ENCODE measurements around the gene DAD1. TPM values are rescaled to one million over a fixed set of nuclear protein-coding genes. Genes with fewer than 3 reads are reported as not detected.

The DAD1 gene
- total and polyA plus RNA-seq, 2 experiments from 2014 or later = 369 to 653 TPM

- Histone ChIP-seq H3K9ac (no peak overlapping the region), H3K36me3 (ENCODE audit: low read depth) (no peaks in the 10 kb centered on the region), H2AFZ (no peak overlapping the region), H4K20me1 (ENCODE audit: insufficient read depth) (no peaks in the 10 kb centered on the region), H3K4me2 (ENCODE audit: unreplicated experiment) (no peak overlapping the region), H3K4me3 (no peak overlapping the region), H3K9me2 (ENCODE audit: insufficient read depth) (no peaks in the 10 kb centered on the region), H3K4me1 (ENCODE audit: insufficient read depth) (no peaks in the 10 kb centered on the region), H3K27ac (no peak overlapping the region; the same call in 1 of the 2 replicates), H3K79me2 (ENCODE audit: insufficient read depth) (no peaks in the 10 kb centered on the region), H3K27me3 (replicated peaks; ENCODE audit: insufficient read depth) (no peaks in the 10 kb centered on the region), H3K9me3 (ENCODE audit: low read depth) (no peaks in the 10 kb centered on the region), H3F3A (ENCODE audit: insufficient read depth) (no peaks in the 10 kb centered on the region)
- no peak for TF ChIP-seq EZH2phosphoT487 (IDR thresholded peaks at IDR 0.05; ENCODE audit: insufficient read depth, low read depth)
- no peak for TF ChIP-seq EZH2 (IDR thresholded peaks at IDR 0.05; ENCODE audit: insufficient read depth, poor library complexity, severe bottlenecking)
- 80 to 82% methylated on average over 3 of the region's 3 CpGs for WGBS, 2 experiments (ENCODE audit: low coverage in 1 of 2, low lambda C conversion rate in 2 of 2, missing lambda C conversion rate in 2 of 2)
- DNase-seq = no peak
- in situ Hi-C loops (cut with MboI) = no loop called here
Observed at GRCh38 chr14:22630066-22630465, 41.0 kb upstream of the DAD1 start.

- no peak overlapping the region for H3K27ac ChIP-seq
- no peak overlapping the region for H3K4me3 ChIP-seq
- H3F3A ChIP-seq (ENCODE audit: insufficient read depth) = no peaks in the 10 kb centered on the region
- 73 to 78% methylated on average over 5 of the region's 5 CpGs for WGBS, 2 experiments (ENCODE audit: low coverage in 1 of 2, low lambda C conversion rate in 2 of 2, missing lambda C conversion rate in 2 of 2)
- no peak overlapping the region for H2AFZ ChIP-seq
- no peak for DNase-seq
- no peaks in the 10 kb centered on the region for H3K9me3 ChIP-seq (ENCODE audit: low read depth)
- no peak overlapping the region for H3K9ac ChIP-seq
- H3K36me3 ChIP-seq (ENCODE audit: low read depth) = no peaks in the 10 kb centered on the region
- no peaks in the 10 kb centered on the region for H3K9me2 ChIP-seq (ENCODE audit: insufficient read depth)
- in situ Hi-C loops (cut with MboI) = no loop called here
- H3K27me3 ChIP-seq (replicated peaks; ENCODE audit: insufficient read depth) = no peaks in the 10 kb centered on the region
- H3K4me1 ChIP-seq (ENCODE audit: insufficient read depth) = no peaks in the 10 kb centered on the region
- TF ChIP-seq EZH2 (IDR thresholded peaks at IDR 0.05; ENCODE audit: insufficient read depth, poor library complexity, severe bottlenecking) = no peak
- TF ChIP-seq EZH2phosphoT487 (IDR thresholded peaks at IDR 0.05; ENCODE audit: insufficient read depth, low read depth) = no peak
- no peak overlapping the region for H3K4me2 ChIP-seq (ENCODE audit: unreplicated experiment)
- no peaks in the 10 kb centered on the region for H3K79me2 ChIP-seq (ENCODE audit: insufficient read depth)
- H4K20me1 ChIP-seq (ENCODE audit: insufficient read depth) = no peaks in the 10 kb centered on the region
Observed at GRCh38 chr14:22629361-22629760, 40.3 kb upstream of the DAD1 start.

GRCh38 chr14:22627506-22628263, 38.7 kb upstream of the DAD1 start:
- Histone ChIP-seq H3K27me3 (replicated peaks; ENCODE audit: insufficient read depth) (no peaks in the 10 kb centered on the region), H4K20me1 (ENCODE audit: insufficient read depth) (no peaks in the 10 kb centered on the region), H3K4me2 (ENCODE audit: unreplicated experiment) (no peak overlapping the region), H3K9me2 (ENCODE audit: insufficient read depth) (no peaks in the 10 kb centered on the region), H3K36me3 (ENCODE audit: low read depth) (no peaks in the 10 kb centered on the region), H3K9me3 (ENCODE audit: low read depth) (no peaks in the 10 kb centered on the region), H3K79me2 (ENCODE audit: insufficient read depth) (no peaks in the 10 kb centered on the region), H3K27ac (no peak overlapping the region), H3K4me1 (ENCODE audit: insufficient read depth) (no peaks in the 10 kb centered on the region), H2AFZ (no peak overlapping the region), H3F3A (ENCODE audit: insufficient read depth) (no peaks in the 10 kb centered on the region), H3K4me3 (no peak overlapping the region), H3K9ac (no peak overlapping the region)
- 66 to 70% methylated on average over 7 of the region's 7 CpGs for WGBS, 2 experiments (ENCODE audit: low coverage in 1 of 2, low lambda C conversion rate in 2 of 2, missing lambda C conversion rate in 2 of 2)
- TF ChIP-seq EZH2phosphoT487 (IDR thresholded peaks at IDR 0.05; ENCODE audit: insufficient read depth, low read depth) (no peak), EZH2 (IDR thresholded peaks at IDR 0.05; ENCODE audit: insufficient read depth, poor library complexity, severe bottlenecking) (no peak)
- in situ Hi-C loops (cut with MboI) = no loop called here
- DNase-seq = no peak

- H3K4me1 ChIP-seq (ENCODE audit: insufficient read depth) = peaks cover 7% of the 10 kb centered on the region; the same call in 1 of the 2 replicates
- H3K9me3 ChIP-seq (ENCODE audit: low read depth) = no peaks in the 10 kb centered on the region
- H4K20me1 ChIP-seq (ENCODE audit: insufficient read depth) = no peaks in the 10 kb centered on the region
- no peak overlapping the region for H3K4me2 ChIP-seq (ENCODE audit: unreplicated experiment)
- no peak overlapping the region for H3K4me3 ChIP-seq
- WGBS, 2 experiments (ENCODE audit: low coverage in 1 of 2, low lambda C conversion rate in 2 of 2, missing lambda C conversion rate in 2 of 2) = 87 to 94% methylated on average over 6 of the region's 6 CpGs
- no peaks in the 10 kb centered on the region for H3K36me3 ChIP-seq (ENCODE audit: low read depth)
- no peak for DNase-seq
- peaks cover 7% of the 10 kb centered on the region; the same call in 1 of the 2 replicates for H3F3A ChIP-seq (ENCODE audit: insufficient read depth)
- H3K9ac ChIP-seq = no peak overlapping the region
- no peaks in the 10 kb centered on the region for H3K9me2 ChIP-seq (ENCODE audit: insufficient read depth)
- H3K27me3 ChIP-seq (replicated peaks; ENCODE audit: insufficient read depth) = no peaks in the 10 kb centered on the region
- TF ChIP-seq EZH2 (IDR thresholded peaks at IDR 0.05; ENCODE audit: insufficient read depth, poor library complexity, severe bottlenecking) = no peak
- TF ChIP-seq EZH2phosphoT487 (IDR thresholded peaks at IDR 0.05; ENCODE audit: insufficient read depth, low read depth) = no peak
- no peaks in the 10 kb centered on the region for H3K79me2 ChIP-seq (ENCODE audit: insufficient read depth)
- in situ Hi-C loops (cut with MboI) = no loop called here
- H2AFZ ChIP-seq = no peak overlapping the region
- H3K27ac ChIP-seq = no peak overlapping the region
Observed at GRCh38 chr14:22626590-22626989, 37.6 kb upstream of the DAD1 start.

Measured in GM23248 (cell line).